22Rv1 (cell line): ENCODE measurements around the gene RAB15.

ENCODE experiments used
- H3K27ac ChIP-seq: fragments of 450-650 bp; 2 replicates; pipeline ENCODE4 v1.5.1; 2017
- CTCF ChIP-seq: fragments of 450-650 bp; IDR thresholded peaks from 2 replicates; pipeline ENCODE4 v1.5.1; 2017; ENCODE audit warnings: mild to moderate bottlenecking
- ZFX ChIP-seq: fragments of 450-650 bp; IDR thresholded peaks from 2 replicates; pipeline ENCODE4 v1.6.1; 2017; ENCODE audit warnings: antibody characterized with exemption, borderline replicate concordance

RAB15 gene

GRCh38 chr14:64906022-64906421, 66.1 kb downstream of the RAB15 start:
- no peak overlapping the region for H3K27ac ChIP-seq
- TF ChIP-seq ZFX (no peak), CTCF (no peak)

GRCh38 chr14:64899958-64900357, 72.2 kb downstream of the RAB15 start:
- H3K27ac ChIP-seq = no peak overlapping the region
- no peak for TF ChIP-seq ZFX
- no peak for TF ChIP-seq CTCF
